Glomerular visceral epithelial cell (primary cell): ENCODE measurements around the gene PTP4A2.
A peak's percentile ranks its signal among the peaks of the same experiment; 100 is the strongest.
"Not testable (repeated sequence)": the region's sequence is repeated elsewhere in the genome, so short reads cannot be mapped to it uniquely, and the experiment has no call there.

Experiments used
- DNase-seq: peaks from one replicate; pipeline ENCODE4 v3.0.0-alpha.2; 2016; ENCODE audit errors: extremely low spot score

The PTP4A2 gene

GRCh38 chr1:31949862-31950261 lies 11.7 kb upstream of the PTP4A2 start:
- no peak for DNase-seq

- DNase-seq: not testable (repeated sequence)
Observed at GRCh38 chr1:31945677-31946076, 7.5 kb upstream of the PTP4A2 start.

- peak; percentile 59 for DNase-seq
Observed at GRCh38 chr1:31944205-31945089, 6.3 kb upstream of the PTP4A2 start.

- no peak for DNase-seq
Observed at GRCh38 chr1:31943546-31944184, 5.5 kb upstream of the PTP4A2 start.

- DNase-seq: not testable (repeated sequence)
Observed at GRCh38 chr1:31942061-31942460, 3.9 kb upstream of the PTP4A2 start.

GRCh38 chr1:31939484-31940329 lies 1.5 kb upstream of the PTP4A2 start:
- peak; percentile 95 for DNase-seq

GRCh38 chr1:31937300-31938183 lies 626 bp downstream of the PTP4A2 start:
- DNase-seq: peak; percentile 65

- DNase-seq: no peak
Observed at GRCh38 chr1:31936981-31937299, 1.2 kb downstream of the PTP4A2 start.

- DNase-seq: no peak
Observed at GRCh38 chr1:31936278-31936980, 1.7 kb downstream of the PTP4A2 start.

- peak; percentile 22 for DNase-seq
Observed at GRCh38 chr1:31934706-31935629, 3.2 kb downstream of the PTP4A2 start.

GRCh38 chr1:31932491-31933316 lies 5.5 kb downstream of the PTP4A2 start:
- DNase-seq: peak; percentile 25

- peak; percentile 20 for DNase-seq
Observed at GRCh38 chr1:31931593-31932225, 6.5 kb downstream of the PTP4A2 start.

- no peak for DNase-seq
Observed at GRCh38 chr1:31930836-31931592, 7.2 kb downstream of the PTP4A2 start.

GRCh38 chr1:31927661-31927980 lies 10.5 kb downstream of the PTP4A2 start:
- DNase-seq: no peak

GRCh38 chr1:31926853-31927660 lies 11.1 kb downstream of the PTP4A2 start:
- no peak for DNase-seq

- DNase-seq: no peak
Observed at GRCh38 chr1:31926252-31926651, 11.9 kb downstream of the PTP4A2 start.

- not testable (repeated sequence) for DNase-seq
Observed at GRCh38 chr1:31925824-31926223, 12.3 kb downstream of the PTP4A2 start.
